ENCODE measurements around the gene MLF1. TPM values are rescaled to one million over a fixed set of nuclear protein-coding genes. Genes with fewer than 3 reads are reported as not detected.

Gene MLF1
- total RNA-seq, 5 donors from 2014 or later (not counting 1 experiment from before 2014, with no cell fraction given), result 0.54 to 8.4 (median 1.5) TPM

DNA sequence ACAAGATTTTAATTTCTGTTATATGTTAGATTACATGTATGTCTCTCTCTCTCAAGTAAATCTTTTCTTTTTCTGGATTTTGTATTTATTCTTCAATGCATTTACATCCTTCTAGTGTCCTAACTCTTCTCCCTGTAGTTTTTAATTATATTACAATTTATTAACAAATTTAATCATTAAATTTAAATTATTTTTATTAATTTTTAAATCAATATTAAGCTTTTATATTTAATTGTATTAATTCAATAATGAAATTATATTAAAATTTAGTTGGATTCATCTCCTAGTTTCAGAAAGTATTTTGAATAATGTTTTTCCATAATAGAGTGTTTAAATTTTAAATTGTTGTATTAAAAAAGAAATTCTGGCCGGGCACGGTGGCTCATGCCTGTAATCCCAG is 29.8 kb downstream of the MLF1 start:
- H3K27ac ChIP-seq (ENCODE audit: low read length), result no peak overlapping the region
- Mint-ChIP-seq H3K4me1 (no peaks in the 10 kb centered on the region), H3K36me3 (no peaks in the 10 kb centered on the region), H3K27me3 (peaks cover 0 to 3% of the 10 kb centered on the region in 2 donors), H3K9me3 (no peaks in the 10 kb centered on the region), H3K4me3 (no peak overlapping the region), H3K27ac (no peak overlapping the region)
- POLR2A ChIA-PET, result interaction anchor here in 1 of 2 donors (0.6 kb wide), 1 partner anchor 789 kb away, joined by 4 read pairs; no protein-coding TSS in a partner anchor
- DNase-seq (no peak), ATAC-seq (replicated peaks in 1 of 4) (no peak)
- no peaks in the 10 kb centered on the region for H3K9me3 ChIP-seq
- H3K27me3 ChIP-seq (replicated peaks in 1 of 2; ENCODE audit: control insufficient read depth in 2 of 2, extremely low read depth in 1 of 2, insufficient read depth in 2 of 2, low read length in 1 of 2), result peaks cover 0 to 2% of the 10 kb centered on the region in 2 experiments
- 100% methylated on average over 2 of the region's 2 CpGs for WGBS (ENCODE audit: insufficient coverage)
- H3K36me3 ChIP-seq (ENCODE audit: control insufficient read depth in 2 of 2, extremely low read depth in 1 of 2, insufficient read depth in 1 of 2, low read length in 1 of 2), result no peaks in the 10 kb centered on the region
- CTCF ChIA-PET, result interaction anchor here in 1 of 2 donors (1.0 kb wide), 1 partner anchor 47 kb away, joined by 3 read pairs; no protein-coding TSS in a partner anchor
- H3K4me3 ChIP-seq (ENCODE audit: control insufficient read depth in 1 of 2, extremely low read depth in 1 of 2, low read length in 1 of 2), result no peak overlapping the region
- no peaks in the 10 kb centered on the region for H3K4me1 ChIP-seq (ENCODE audit: control insufficient read depth in 1 of 2, extremely low read depth in 1 of 2, insufficient read depth in 2 of 2, low read length in 2 of 2)

DNA sequence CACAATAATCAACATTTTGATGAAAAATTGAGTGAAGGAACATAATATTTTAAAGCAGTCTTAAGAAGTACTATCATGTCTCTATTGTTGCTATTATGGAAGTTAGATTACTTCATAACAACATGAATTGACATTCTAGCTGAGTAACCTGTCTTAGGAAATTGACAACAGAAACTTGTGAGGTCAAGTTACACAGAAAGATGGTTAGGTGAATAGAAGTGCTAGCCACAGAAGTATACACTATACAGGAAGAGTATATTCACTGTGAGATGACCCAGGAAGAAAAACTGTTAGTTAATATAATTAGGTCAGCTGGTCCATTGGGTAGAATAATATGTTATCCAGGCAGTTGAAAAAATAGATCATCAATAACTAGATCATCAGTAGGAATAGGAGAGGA is 31.2 kb downstream of the MLF1 start:
- H3K27me3 ChIP-seq (replicated peaks in 1 of 2; ENCODE audit: control insufficient read depth in 2 of 2, extremely low read depth in 1 of 2, insufficient read depth in 2 of 2, low read length in 1 of 2), result peaks cover 0 to 2% of the 10 kb centered on the region in 2 experiments
- Mint-ChIP-seq H3K4me3 (no peak overlapping the region), H3K9me3 (no peaks in the 10 kb centered on the region), H3K4me1 (no peaks in the 10 kb centered on the region), H3K27me3 (peaks cover 0 to 3% of the 10 kb centered on the region in 2 donors), H3K36me3 (no peaks in the 10 kb centered on the region), H3K27ac (no peak overlapping the region)
- H3K4me1 ChIP-seq (ENCODE audit: control insufficient read depth in 1 of 2, extremely low read depth in 1 of 2, insufficient read depth in 2 of 2, low read length in 2 of 2), result no peaks in the 10 kb centered on the region
- ChIA-PET CTCF (no interaction called here), POLR2A (no interaction called here)
- no peak for DNase-seq
- H3K36me3 ChIP-seq (ENCODE audit: control insufficient read depth in 2 of 2, extremely low read depth in 1 of 2, insufficient read depth in 1 of 2, low read length in 1 of 2), result no peaks in the 10 kb centered on the region
- no peak overlapping the region for H3K4me3 ChIP-seq (ENCODE audit: control insufficient read depth in 1 of 2, extremely low read depth in 1 of 2, low read length in 1 of 2)
- no peaks in the 10 kb centered on the region for H3K9me3 ChIP-seq
- ATAC-seq (replicated peaks in 1 of 4), result no peak
- H3K27ac ChIP-seq (ENCODE audit: low read length), result no peak overlapping the region

DNA sequence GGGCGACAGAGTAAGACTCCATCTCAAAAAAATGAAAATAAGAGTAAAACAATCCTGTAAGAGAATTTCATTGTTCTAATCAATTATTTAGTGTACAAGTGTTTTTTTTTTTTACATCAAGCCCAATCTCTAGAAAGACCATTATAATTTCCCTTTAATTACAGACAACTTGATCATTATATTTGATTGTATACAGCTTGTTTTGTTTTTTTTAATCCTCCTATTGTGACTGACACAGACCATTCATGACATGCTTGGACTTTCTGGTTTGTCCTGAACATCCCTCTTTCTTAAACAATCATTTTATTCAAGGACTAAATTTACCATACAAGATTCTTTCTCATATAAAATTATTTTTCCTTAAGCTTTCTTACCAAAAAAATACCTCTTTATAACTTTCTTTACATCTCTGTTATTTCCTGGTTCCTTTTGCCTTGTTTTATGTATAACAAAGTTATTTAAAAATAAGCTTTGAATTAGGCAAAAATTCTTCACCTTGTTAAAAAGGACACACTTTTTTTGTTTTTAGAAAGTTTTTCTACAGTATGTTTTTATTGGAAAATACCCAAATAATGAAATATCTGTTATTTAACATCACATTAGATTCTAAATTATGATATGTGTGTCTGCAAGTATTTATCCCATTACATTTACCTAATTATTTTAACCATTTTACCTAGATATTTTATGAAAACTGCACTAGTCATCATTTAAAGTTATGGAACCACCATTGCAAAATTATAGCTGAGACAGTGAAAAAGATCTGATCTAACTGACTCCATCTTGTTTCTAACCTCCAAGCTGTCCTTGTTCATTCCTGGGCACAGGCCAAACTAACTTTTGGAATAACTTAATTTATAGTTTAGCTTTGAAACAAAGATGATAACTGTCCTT is 47.2 kb downstream of the MLF1 start:
- Mint-ChIP-seq H3K36me3 (no peaks in the 10 kb centered on the region), H3K27me3 (peaks cover 6 to 16% of the 10 kb centered on the region in 2 donors), H3K4me3 (no peak overlapping the region), H3K4me1 (peaks cover 0 to 1% (median 0%) of the 10 kb centered on the region in 3 donors), H3K9me3 (peaks cover 0 to 10% (median 5%) of the 10 kb centered on the region in 3 donors), H3K27ac (no peak overlapping the region)
- H3K9me3 ChIP-seq, result no peaks in the 10 kb centered on the region
- ChIA-PET POLR2A (interaction anchor here (0.5 to 0.7 kb wide), 2 partner anchors 10 to 521 kb away, joined by 3 to 4 read pairs; no protein-coding TSS in a partner anchor), CTCF (no interaction called here)
- H3K4me3 ChIP-seq (ENCODE audit: control insufficient read depth in 1 of 2, extremely low read depth in 1 of 2, low read length in 1 of 2), result no peak overlapping the region
- H3K36me3 ChIP-seq (ENCODE audit: control insufficient read depth in 2 of 2, extremely low read depth in 1 of 2, insufficient read depth in 1 of 2, low read length in 1 of 2), result no peaks in the 10 kb centered on the region
- H3K27me3 ChIP-seq (replicated peaks in 1 of 2; ENCODE audit: control insufficient read depth in 2 of 2, extremely low read depth in 1 of 2, insufficient read depth in 2 of 2, low read length in 1 of 2), result peaks cover 0 to 16% of the 10 kb centered on the region in 2 experiments
- H3K4me1 ChIP-seq (ENCODE audit: control insufficient read depth in 1 of 2, extremely low read depth in 1 of 2, insufficient read depth in 2 of 2, low read length in 2 of 2), result no peaks in the 10 kb centered on the region
- no peak for ATAC-seq (replicated peaks in 1 of 4)
- no CpG with 5 or more reads among the region's 1 CpG for WGBS (ENCODE audit: insufficient coverage)
- DNase-seq, result no peak
- no peak overlapping the region for H3K27ac ChIP-seq (ENCODE audit: low read length)

DNA sequence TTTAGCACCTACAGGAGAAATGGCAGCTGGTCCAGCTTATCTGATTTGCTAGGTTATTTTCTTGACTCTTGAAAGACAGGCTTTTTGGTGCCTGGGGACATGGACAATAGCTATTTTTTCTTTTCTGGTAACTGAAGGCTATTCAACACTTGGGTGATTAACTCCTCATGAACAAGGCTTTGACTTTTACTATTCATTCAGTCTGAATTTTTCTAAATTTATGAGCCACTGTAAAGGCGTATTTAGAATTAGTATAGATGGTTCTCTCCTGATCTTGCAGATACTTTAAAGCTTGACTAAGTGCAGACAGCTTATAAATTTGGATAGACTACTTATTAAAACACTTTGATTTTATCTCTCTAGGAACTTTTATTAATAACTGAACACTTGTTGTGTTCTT is 54.9 kb downstream of the MLF1 start:
- no peak for ATAC-seq (replicated peaks in 1 of 4)
- ChIA-PET POLR2A (no interaction called here), CTCF (no interaction called here)
- Mint-ChIP-seq H3K27me3 (peaks cover 33 to 35% of the 10 kb centered on the region in 2 donors), H3K4me3 (no peak overlapping the region), H3K4me1 (peaks cover 0 to 1% (median 0%) of the 10 kb centered on the region in 3 donors), H3K36me3 (no peaks in the 10 kb centered on the region), H3K9me3 (peaks cover 0 to 5% (median 0%) of the 10 kb centered on the region in 3 donors), H3K27ac (no peak overlapping the region)
- Histone ChIP-seq H3K9me3 (no peaks in the 10 kb centered on the region), H3K36me3 (ENCODE audit: control insufficient read depth in 2 of 2, extremely low read depth in 1 of 2, insufficient read depth in 1 of 2, low read length in 1 of 2) (no peaks in the 10 kb centered on the region), H3K27me3 (replicated peaks in 1 of 2; ENCODE audit: control insufficient read depth in 2 of 2, extremely low read depth in 1 of 2, insufficient read depth in 2 of 2, low read length in 1 of 2) (peaks cover 0 to 17% of the 10 kb centered on the region in 2 experiments), H3K4me3 (ENCODE audit: control insufficient read depth in 1 of 2, extremely low read depth in 1 of 2, low read length in 1 of 2) (no peak overlapping the region), H3K4me1 (ENCODE audit: control insufficient read depth in 1 of 2, extremely low read depth in 1 of 2, insufficient read depth in 2 of 2, low read length in 2 of 2) (no peaks in the 10 kb centered on the region), H3K27ac (ENCODE audit: low read length) (no peak overlapping the region)
- no CpG with 5 or more reads among the region's 1 CpG for WGBS (ENCODE audit: insufficient coverage)
- DNase-seq, result no peak

DNA sequence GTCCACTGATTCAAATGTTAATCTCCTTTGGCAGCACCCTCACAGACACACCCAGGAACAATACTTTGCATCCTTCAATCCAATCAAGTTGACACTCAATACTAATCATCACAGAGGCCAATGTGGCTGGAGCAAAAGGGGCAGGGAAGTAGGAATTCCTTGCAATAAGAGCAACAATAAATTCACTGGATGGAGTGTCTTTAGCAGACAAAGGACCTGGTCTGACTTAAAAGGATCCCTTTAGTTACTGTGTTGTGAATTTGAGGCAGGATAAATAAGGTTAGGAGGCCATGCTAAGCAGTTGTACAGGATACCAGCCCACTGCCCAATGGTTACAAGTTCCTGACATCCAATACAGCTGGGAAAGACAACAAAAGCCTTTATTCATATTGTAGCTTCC is 61.0 kb downstream of the MLF1 start:
- ATAC-seq (replicated peaks in 1 of 4) (no peak), DNase-seq (no peak)
- no peak overlapping the region for H3K27ac ChIP-seq (ENCODE audit: low read length)
- Mint-ChIP-seq H3K9me3 (no peaks in the 10 kb centered on the region), H3K27ac (no peak overlapping the region), H3K36me3 (peaks cover 5% of the 10 kb centered on the region), H3K27me3 (peaks cover 33 to 40% of the 10 kb centered on the region in 2 donors), H3K4me3 (no peak overlapping the region), H3K4me1 (peaks cover 0 to 3% (median 0%) of the 10 kb centered on the region in 3 donors)
- no peaks in the 10 kb centered on the region for H3K36me3 ChIP-seq (ENCODE audit: control insufficient read depth in 2 of 2, extremely low read depth in 1 of 2, insufficient read depth in 1 of 2, low read length in 1 of 2)
- H3K27me3 ChIP-seq (replicated peaks in 1 of 2; ENCODE audit: control insufficient read depth in 2 of 2, extremely low read depth in 1 of 2, insufficient read depth in 2 of 2, low read length in 1 of 2), result peaks cover 0 to 8% of the 10 kb centered on the region in 2 experiments
- ChIA-PET CTCF (no interaction called here), POLR2A (no interaction called here)
- H3K4me3 ChIP-seq (ENCODE audit: control insufficient read depth in 1 of 2, extremely low read depth in 1 of 2, low read length in 1 of 2), result no peak overlapping the region
- H3K9me3 ChIP-seq, result no peaks in the 10 kb centered on the region
- H3K4me1 ChIP-seq (ENCODE audit: control insufficient read depth in 1 of 2, extremely low read depth in 1 of 2, insufficient read depth in 2 of 2, low read length in 2 of 2), result no peaks in the 10 kb centered on the region

GRCh38 chr3:158640646-158641045 is 69.7 kb downstream of the MLF1 start:
- H3K4me1 ChIP-seq (ENCODE audit: control insufficient read depth in 1 of 2, extremely low read depth in 1 of 2, insufficient read depth in 2 of 2, low read length in 2 of 2), result peaks cover 4 to 19% of the 10 kb centered on the region in 2 experiments
- H3K27me3 ChIP-seq (replicated peaks in 1 of 2; ENCODE audit: control insufficient read depth in 2 of 2, extremely low read depth in 1 of 2, insufficient read depth in 2 of 2, low read length in 1 of 2), result no peaks in the 10 kb centered on the region
- H3K4me1 Mint-ChIP-seq, result peaks cover 17 to 29% (median 25%) of the 10 kb centered on the region in 3 donors
- no peaks in the 10 kb centered on the region for H3K9me3 ChIP-seq
- no peak overlapping the region for H3K27ac Mint-ChIP-seq
- no peaks in the 10 kb centered on the region for H3K36me3 ChIP-seq (ENCODE audit: control insufficient read depth in 2 of 2, extremely low read depth in 1 of 2, insufficient read depth in 1 of 2, low read length in 1 of 2)
- no peak overlapping the region for H3K4me3 ChIP-seq (ENCODE audit: control insufficient read depth in 1 of 2, extremely low read depth in 1 of 2, low read length in 1 of 2)
- H3K36me3 Mint-ChIP-seq, result no peaks in the 10 kb centered on the region
- DNase-seq (no peak), ATAC-seq (replicated peaks in 1 of 4) (no peak)
- no peak overlapping the region for H3K4me3 Mint-ChIP-seq
- CTCF ChIA-PET, result interaction anchor here in 1 of 2 donors (0.7 kb wide), 1 partner anchor 18 kb away, joined by 3 read pairs; no protein-coding TSS in a partner anchor
- H3K9me3 Mint-ChIP-seq, result no peaks in the 10 kb centered on the region
- WGBS (ENCODE audit: insufficient coverage), result 65% methylated on average over 4 of the region's 7 CpGs
- no peak overlapping the region for H3K27ac ChIP-seq (ENCODE audit: low read length)
- peaks cover 0 to 1% of the 10 kb centered on the region in 2 donors for H3K27me3 Mint-ChIP-seq
- POLR2A ChIA-PET, result no interaction called here

All from T-cell (primary cell).